CD4-positive, alpha-beta T cell treated with Interleukin-17A for 4 hours (primary cell): ENCODE data around the gene STPG3.

Experiments
- DNase-seq: peaks from one replicate; pipeline ENCODE4 v3.0.0-alpha.2; 2020; ENCODE audit warnings: mixed read lengths

STPG3 gene

DNA sequence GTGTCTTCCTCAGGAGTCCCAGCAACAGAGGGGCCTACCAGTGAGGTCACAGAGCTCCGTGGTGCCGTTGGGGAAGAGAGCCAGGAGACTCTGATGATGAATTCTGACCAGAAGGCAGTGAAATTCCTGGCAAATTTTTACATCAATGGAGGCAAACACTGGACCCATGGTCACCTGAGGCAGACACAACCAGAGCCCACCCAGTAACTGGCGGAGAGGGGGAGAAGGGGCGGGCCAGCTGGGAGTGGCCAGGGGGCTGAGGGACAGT is at the start of gene STPG3:
Gene STPG3, plus strand, starts transcription at position 93 of the 268 bp plus-strand sequence. Its CDS starts 1 bp downstream, at position 94.
- no peak for DNase-seq

DNA sequence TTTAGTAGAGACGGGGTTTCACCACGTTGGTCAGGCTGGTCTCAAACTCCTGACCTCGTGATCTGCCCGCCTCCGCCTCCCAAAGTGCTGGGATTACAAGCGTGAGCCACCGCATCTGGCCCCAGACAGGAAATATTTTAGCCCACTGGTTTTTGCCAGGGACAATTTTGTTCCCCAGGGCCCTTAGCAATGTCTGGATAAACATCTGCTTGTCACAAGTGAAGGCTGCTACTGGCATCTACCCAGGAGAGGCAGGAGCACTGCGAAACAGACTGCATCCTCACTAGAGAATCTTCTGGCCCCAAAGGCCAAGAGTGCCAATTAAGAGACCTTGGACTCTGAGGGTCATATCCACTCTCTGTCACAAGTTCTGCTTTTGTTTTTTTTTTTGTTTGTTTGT is 48.1 kb upstream of the STPG3 start:
- DNase-seq: no peak

DNA sequence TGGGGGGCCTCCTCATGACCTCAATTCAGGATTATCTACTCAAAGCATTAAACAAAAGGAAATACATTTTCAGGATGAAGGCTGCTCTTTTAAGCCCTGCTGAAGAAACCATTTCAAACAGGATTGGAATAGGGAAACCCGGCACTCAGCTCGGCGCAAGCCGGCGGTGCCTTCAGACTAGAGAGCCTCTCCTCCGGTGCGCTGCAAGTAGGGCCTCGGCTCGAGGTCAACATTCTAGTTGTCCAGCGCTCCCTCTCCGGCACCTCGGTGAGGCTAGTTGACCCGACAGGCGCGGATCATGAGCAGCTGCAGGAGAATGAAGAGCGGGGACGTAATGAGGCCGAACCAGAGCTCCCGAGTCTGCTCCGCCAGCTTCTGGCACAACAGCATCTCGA is 46.4 kb upstream of the STPG3 start:
- DNase-seq: no peak

DNA sequence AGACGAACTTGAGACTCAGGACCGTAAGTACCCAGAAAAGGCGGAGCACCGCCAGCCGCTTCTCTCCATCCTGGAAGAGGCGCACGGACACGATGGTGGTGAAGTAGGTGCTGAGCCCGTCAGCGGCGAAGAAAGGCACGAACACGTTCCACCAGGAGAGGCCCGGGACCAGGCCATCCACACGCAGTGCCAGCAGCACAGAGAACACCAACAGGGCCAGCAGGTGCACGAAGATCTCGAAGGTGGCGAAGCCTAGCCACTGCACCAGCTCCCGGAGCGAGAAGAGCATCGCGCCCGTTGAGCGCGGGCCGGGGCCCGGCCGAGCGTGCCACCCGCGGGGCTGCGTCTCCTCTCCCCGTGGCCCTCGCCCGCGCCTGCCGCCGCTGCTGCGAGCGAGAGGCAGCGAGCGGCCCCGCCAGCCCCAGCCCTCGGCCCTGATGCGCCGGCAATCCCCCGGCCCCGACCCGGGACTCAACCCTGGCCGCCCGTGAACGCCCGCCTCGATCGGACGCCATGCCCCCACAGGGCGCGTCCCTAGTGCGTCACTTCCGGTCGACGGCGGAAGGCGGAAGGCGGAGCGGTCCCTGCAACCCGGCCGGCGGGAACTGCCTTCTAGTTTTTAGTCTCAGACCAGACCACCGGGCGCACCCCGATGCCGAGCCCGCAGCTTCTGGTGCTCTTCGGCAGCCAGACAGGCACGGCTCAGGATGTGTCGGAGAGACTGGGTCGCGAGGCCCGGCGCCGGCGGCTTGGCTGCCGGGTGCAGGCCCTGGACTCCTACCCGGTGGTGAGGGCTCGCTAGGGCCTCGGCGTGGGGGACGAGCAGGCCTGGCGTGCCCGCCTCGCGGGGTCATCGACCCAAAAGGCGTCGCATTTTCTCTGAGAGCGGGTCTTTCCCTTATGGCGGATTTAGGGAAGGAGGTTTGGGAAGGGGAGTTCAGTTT is 45.7 kb upstream of the STPG3 start, which contains the start of the genes NDOR1 and TMEM203:
Gene NDOR1, plus strand, starts transcription at position 575 of the 944 bp plus-strand sequence. Its CDS starts 78 bp downstream, at position 653.
Gene TMEM203, minus strand, starts transcription at position 523 of the 944 bp plus-strand sequence. Its CDS starts 234 bp downstream, at position 289.
- DNase-seq: peak; percentile 95

DNA sequence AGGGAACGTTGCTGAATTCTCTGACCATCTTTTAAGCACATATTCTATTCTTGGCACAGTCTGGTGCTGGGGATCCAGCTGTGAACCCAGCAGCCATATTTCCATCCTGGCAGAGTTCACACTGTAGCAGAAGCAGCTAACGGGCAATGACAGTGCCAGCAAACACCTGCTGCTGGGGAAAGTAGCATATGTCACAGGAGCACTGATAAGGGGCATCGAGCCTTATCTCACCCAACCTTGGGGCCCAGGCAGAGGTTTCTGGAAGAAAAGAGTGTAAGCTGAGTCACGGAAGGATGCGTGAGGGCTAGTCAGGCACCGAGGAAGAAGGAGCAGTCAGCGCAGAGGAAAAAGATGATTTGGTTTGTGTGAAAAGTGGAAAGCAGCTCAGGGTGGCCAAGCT is 44.5 kb upstream of the STPG3 start:
- DNase-seq: no peak

DNA sequence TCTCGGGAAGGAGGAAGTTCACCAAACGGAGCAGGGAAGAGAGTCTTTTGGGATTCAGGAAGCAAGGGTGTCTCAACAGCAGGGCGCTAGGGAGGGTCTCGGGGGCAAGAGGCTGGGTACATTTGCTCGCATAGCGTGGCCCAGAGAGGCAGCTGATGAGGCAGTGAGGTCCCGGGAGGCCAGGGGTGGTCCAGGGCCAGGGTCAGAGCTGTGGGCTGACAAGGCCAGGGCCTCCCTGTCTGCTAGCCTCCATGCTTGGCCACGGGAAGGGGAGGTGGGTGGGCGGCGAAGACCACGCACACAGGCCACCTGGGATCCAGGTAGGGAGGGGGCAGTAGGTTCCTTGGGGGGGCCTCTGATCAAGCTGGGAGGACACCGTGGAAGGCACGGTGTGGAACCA is 39.6 kb upstream of the STPG3 start:
- DNase-seq: no peak

DNA sequence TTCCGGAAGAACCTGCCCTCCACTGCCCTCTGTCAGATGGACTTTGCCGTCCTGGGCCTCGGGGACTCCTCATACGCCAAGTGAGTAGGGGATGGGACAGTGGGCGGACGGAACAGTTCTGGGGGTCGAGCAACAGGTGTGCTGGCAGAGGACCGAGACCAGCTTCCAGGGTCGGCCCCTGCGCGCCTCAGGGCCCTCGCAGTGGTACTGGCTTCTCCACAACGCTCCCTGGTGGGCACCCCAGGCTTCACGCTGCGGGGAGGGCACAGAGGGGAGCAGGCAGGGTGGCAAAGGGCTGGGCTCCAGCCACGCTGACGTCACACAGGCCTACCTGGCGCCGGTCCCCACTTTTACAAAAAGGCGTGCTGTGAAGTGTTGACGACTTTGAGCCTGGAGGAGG is 38.6 kb upstream of the STPG3 start:
- no peak for DNase-seq

DNA sequence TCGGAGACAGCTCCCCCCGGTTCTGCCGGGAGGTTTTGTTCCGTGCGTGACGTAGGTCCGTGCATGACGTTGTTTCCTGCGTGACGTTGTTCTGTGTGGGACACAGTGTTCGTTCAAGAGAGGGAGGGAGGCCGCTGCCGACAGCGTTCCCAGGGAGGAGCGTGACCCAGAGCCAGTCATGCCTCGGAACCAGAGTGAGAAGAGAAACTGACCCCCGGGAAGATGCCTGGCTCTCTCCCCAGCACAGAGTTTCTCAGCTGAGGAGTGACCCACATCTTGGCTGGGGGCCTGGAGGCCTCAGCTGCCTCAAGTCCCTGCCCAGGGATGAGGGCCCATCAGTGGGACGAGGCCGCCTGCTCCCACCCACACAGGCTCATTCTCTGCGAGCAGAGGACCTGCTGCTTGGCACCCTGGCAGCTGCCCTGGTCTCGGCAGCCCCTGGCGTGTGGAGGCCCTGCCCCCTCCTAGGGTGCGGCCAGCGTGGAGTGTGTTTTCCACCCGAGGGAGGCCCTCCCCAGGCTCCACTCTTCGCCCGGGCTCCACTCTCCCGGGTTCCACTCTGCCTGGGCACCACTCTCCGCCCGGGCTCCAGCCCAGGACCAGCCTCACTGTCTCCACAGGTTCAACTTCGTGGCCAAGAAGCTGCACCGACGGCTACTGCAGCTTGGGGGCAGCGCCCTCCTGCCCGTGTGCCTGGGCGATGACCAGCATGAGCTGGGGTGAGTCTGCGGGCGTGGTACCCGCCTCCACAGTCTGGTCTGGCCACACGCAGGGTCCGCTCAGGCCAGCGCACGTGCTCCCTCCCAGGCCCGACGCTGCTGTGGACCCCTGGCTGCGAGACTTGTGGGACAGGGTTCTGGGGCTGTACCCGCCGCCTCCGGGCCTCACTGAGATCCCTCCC is 37.7 kb upstream of the STPG3 start:
- no peak for DNase-seq

DNA sequence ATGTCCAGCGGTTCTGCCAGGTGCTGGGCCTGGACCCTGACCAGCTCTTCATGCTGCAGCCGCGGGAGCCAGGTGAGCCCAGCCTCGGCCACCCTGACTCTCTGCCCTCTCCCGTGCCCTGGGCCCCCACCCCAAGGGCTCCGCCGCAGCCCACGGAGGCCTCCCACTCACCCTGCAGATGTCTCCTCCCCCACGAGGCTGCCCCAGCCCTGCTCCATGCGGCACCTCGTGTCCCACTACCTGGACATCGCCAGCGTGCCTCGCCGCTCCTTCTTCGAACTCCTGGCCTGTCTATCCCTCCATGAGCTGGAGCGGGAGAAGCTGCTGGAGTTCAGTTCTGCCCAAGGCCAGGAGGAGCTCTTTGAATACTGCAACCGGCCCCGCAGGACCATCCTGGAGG is 36.5 kb upstream of the STPG3 start:
- no peak for DNase-seq

DNA sequence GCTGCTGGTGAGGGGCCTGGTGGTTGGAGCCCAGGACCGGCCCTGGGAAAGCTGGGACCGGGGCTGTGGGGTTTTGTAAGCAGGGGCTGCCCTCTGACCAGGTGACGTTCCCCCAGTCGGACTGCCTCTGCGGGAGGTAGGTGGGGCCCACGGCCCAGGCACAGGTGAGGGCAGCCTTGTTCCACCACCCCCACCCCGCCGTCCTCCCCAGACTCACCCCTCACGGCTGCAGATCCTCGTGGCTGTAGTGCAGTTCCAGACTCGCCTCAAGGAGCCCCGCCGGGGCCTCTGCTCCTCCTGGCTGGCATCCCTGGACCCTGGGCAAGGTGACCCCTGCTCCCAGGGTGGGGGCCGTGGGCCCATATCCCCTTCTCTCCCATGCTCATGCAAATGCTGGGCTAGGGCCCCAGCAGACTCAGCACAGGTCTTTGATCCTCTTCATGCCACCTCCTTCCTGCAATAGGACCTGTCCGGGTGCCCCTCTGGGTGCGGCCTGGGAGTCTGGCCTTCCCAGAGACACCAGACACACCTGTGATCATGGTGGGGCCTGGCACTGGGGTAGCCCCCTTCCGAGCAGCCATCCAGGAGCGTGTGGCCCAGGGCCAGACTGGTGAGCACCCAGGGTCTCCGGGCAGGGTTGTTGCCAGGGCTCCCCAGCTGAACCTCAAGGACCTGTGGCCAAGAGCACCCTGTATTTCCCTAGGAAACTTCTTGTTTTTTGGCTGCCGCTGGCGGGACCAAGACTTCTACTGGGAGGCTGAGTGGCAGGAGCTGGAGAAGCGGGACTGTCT is 35.7 kb upstream of the STPG3 start:
- DNase-seq: no peak

DNA sequence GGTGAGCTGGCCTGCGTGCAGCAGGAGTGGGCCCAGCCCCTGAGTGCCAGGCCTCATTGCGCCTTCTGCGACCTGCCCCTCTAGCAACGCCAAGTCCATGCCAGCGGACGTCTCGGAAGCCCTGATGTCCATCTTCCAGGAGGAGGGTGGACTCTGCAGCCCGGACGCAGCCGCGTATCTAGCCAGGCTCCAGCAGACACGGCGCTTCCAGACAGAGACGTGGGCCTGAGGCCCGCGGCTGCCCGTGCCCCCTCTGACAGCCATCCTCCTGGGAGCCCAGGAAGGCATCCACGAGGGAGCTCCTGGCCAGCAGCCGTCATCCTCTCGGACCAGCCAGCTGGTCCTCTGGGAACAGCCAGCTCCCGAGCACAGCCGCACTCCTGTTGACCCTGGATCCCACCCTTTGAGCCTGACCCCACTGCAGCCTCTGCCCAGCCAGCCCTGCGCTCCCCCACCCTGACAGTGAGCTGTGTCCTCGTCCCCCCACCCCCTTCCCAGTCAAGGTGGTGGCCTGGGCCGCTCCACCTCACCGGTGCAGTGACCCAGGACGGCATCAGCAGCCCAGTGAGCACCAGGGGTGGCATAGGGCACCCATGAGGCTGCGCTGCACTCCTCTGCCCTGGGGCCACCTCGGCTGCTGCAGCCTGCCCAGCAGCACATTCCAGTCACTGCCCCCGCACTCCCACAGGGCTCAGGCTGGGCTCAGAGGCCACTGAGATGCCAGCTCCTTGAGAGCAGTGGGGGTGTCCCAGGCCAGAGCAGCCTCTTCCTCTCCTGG is 34.7 kb upstream of the STPG3 start:
- no peak for DNase-seq

DNA sequence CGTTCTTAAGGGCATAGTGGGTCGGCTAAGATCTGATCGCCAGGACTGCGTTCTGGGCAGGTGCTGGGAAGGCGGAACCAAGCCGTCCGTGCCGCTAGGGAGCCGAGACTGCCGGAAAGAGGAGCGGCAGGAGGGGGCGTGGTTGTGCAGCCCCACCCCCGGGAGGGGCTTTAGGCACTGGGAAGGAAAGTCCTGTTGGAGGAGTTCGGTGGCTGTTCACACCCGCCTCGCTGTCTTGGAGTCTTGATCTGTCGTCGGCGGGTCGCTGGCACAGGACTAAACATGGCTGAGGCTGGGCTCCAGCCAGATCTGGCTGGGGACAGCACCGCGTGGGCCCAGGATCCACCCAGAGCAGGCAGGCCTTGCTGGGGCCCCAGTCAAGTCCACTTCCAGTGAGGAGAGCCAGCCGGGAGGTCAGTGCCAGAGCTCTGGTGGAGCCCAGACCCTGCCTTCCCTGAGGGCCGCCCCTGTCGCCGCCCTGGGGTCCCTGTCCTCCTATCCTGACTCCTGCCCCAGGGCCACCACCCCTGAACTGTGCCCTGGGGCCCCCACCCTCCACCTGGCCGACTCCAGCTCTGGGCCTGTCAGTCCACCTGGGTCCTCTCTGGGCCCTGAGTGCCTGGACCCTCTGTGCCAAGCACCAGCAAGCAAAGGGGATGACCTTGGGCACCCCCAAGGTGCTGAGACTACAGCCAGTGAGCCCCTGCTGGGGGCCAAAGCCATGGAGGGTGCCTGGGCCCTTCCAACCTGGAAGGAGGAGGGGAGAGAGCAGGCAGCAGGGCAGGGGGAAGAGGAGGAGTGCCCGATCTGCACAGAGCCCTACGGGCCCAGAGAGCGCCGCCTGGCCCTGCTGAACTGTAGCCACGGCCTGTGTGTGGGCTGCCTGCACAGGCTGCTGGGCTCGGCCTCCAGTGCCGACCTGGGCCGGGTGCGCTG is 33.5 kb upstream of the STPG3 start:
- peak; percentile 40 for DNase-seq

DNA sequence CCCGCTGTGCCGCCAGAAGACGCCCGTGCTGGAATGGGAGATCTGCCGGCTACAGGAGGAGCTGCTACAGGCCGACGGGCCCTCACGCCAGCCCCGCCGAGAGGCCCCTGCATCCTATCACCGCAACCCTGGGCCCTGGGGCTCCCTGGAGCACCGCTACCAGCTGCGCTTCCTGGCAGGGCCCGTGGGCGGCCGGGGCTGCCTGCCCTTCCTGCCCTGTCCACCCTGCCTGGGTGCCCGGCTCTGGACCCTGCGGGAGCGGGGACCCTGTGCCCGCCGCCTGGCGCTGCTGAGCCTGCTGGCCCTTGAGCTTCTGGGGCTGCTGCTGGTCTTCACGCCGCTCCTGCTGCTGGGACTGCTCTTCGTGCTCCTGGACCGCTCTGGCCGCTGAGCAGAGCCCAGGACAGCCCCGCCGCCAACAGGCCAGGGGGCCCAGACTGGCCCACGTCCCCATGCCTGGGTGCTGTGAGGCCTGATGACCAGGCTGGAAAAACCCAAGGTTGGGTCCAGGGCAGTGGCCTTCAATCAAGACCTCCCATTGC is 32.8 kb upstream of the STPG3 start:
- DNase-seq: no peak

DNA sequence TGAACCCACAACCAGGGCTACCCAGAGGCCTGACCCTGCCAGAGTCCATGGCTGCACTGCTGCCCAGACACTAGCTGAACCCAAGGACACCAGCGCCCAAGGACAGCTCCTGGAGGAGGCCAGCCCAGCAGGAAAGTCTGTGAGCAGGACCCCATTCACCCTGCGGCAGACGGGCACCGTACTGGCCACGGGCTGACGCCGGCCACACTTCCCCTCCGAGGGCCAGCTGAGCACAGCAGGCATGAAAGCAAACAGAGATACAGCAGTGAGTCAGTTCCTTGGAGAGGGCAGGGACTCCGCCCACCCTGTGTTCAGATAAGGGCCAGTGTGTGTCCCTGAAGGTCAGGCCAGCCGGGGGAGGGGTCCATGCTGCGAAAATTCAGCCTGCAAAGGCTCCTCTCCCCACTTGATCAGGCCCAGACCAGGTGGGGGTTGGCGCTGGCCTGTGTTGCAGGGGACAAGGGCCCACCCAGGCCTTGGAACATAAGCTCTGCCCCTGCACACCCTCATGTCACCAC is 32.3 kb upstream of the STPG3 start:
- no peak for DNase-seq

DNA sequence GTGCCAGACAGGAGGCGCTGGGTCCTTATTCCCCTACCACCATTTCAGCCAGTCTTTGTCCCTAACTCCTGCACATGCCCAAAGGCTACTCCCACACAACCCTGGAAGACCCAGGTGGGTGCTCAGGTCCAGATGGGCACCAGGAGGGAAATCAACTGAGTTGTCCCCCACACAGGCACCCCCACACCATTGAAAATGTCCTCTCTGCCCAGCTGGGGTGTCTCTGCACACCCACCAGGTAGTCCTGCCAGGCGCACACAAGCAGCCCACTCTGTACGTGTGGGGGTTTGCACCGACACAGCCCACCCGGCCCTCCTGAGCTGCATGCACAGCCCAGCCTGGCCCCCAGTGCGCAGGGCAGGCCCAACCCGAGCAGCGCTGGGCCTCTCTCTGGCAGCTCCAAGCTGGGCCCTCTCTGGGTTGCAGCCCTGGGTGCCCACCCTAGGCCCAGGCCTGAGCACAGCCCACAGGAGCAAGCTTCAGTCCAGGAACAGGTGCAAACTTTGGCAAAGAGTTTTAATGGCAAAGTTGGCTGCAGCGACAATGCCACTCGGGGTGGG is 31.2 kb upstream of the STPG3 start:
- DNase-seq: no peak

DNA sequence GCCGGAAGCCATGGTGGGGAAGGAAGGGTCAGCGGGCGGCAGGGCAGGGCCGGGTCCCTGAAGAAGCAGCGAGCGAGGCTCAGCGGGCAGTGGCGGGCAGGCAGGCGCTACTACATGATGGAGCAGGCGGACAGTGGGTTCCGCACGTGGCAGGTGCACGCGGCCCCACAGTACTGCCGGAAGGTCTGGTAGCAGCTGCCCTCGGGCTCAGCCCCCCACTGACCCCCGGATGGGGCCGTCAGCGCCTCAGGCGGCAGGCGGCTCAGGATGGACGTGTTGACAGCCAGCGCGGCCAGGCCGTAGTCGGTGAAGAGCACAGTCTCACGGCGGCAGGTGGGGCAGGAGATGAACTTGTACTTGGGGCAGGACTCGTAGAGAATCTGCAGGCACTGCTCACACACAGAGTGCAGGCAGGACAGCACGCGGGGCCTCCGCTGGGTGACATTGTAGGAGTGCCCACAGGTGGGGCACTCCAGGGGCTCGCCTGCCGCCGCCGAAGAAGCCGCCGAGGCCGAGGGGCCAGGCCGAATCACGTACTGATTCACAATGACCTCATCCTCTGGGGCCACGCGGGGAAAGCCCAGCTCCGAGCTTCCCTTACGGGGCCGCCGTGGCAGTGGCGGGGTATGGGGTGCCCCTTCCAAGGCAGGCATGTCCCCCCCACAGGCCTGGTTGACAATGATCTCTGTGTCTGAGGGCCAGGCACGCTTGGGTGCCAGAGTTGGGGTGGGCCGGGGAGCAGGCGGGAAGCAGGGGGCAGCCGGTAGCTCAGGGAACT is 30.6 kb upstream of the STPG3 start:
- no peak for DNase-seq

DNA sequence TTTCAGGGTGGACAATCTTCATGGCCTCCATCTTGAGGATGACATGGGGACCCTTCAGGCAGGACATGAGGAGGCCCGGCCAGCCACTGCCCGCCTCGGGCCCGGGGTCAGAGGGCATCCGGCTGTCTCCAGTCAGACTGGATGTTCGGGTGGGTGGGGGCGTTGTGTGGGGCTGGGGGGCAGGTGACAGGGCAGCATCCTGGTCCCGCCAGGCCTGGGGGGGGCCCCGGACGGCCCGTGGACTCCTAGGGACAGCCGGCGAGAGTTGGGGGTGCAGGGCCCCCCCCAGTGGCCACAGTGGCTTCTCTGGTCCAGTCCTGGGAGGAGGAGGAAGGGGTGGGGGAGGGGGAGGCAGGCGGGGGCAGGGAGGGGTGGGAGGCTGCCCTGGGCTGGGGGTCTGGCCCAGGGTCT is 30.0 kb upstream of the STPG3 start:
- DNase-seq: no peak

DNA sequence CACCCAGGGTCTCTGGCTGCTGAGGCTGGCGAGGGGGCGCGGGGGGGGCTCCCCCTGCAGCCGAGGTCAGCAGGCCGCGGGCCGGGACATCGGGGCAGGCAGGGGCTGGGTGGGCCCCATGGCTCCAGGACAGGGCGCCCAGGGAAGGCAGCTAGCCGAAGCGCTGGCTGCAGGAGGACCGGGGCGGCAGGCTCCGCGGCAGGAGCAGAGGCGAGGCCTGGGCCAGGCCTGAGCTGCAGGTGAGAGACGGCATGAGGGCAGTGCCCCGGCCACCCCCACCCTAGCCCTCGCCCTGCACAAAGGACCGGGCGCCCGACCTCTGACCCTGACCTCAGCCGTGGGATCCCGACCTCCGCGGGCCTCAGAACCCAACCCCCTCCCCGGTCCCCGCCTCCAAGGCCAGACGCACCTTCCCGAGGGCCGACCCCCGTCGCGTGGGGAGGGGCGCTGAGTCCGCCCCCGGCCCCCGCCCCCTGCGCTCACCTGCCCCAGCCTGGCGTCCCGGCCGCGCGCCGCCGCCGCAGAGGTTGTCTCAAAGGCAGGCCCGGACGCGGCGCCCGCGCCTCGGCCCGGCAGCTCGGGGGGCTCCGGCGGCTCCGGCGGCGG is 29.5 kb upstream of the STPG3 start:
- peak; percentile 44 for DNase-seq
